HepG2 (cell line): ENCODE measurements around the gene PMFBP1. TPM values are rescaled to one million over a fixed set of nuclear protein-coding genes. Genes with fewer than 3 reads are reported as not detected.

Experiments
- FOXA3 ChIP-seq: IDR thresholded peaks from 2 replicates; pipeline ENCODE4 v1.6.1; 2016; ENCODE audit warnings: missing genetic modification reagents, missing compliant biosample characterization
- JUND ChIP-seq: sonication (generic); formaldehyde crosslinking; IDR thresholded peaks from 2 replicates; pipeline ENCODE4 v1.8.0; 2022; ENCODE audit warnings: mild to moderate bottlenecking, missing genetic modification reagents
- MBD4 ChIP-seq: IDR thresholded peaks from 2 replicates; pipeline ENCODE4 v1.6.1; 2012; ENCODE audit warnings: low read length, inconsistent platforms, borderline replicate concordance
- STAG1 ChIP-seq: sonication (generic); formaldehyde crosslinking; IDR thresholded peaks from 2 replicates; pipeline ENCODE4 v1.4.0; 2020; ENCODE audit warnings: missing genetic modification reagents
- TBP ChIP-seq: sonication (generic); formaldehyde crosslinking; IDR thresholded peaks from 2 replicates; pipeline ENCODE4 v1.5.0; 2020; ENCODE audit warnings: missing genetic modification reagents
- ZNF224 ChIP-seq: sonication (generic); formaldehyde crosslinking; IDR thresholded peaks from 2 replicates; pipeline ENCODE4 v1.5.0; 2020; ENCODE audit warnings: mild to moderate bottlenecking, missing genetic modification reagents
- ZNF235 ChIP-seq: sonication (generic); formaldehyde crosslinking; IDR thresholded peaks from 2 replicates; pipeline ENCODE4 v1.8.1; 2023; ENCODE audit warnings: mild to moderate bottlenecking, missing genetic modification reagents, borderline replicate concordance
- ZNF747 ChIP-seq: sonication (generic); formaldehyde crosslinking; IDR thresholded peaks from 2 replicates; pipeline ENCODE4 v1.8.1; 2023; ENCODE audit warnings: missing genetic modification reagents, mild to moderate bottlenecking, borderline replicate concordance
- ZNF775 ChIP-seq: sonication (generic); formaldehyde crosslinking; IDR thresholded peaks from 2 replicates; pipeline ENCODE4 v1.4.0; 2020; ENCODE audit warnings: missing genetic modification reagents, mild to moderate bottlenecking, moderate library complexity, borderline replicate concordance
- polyA plus RNA-seq, 8 experiments: library from polyadenylated mRNA; depleted of rRNA in 3 of 8; stranded (reverse) in 7 of 8; unstranded in 1 of 8; fragments of >200 nt; fragmentation: Illumina TruSeq in 4 of 8; extraction: Trizol in 4 of 8; gene quantifications; 2 replicates each; pipeline versions ENCODE4 v1.2.1 to v1.2.3, GENCODE V29; 2011 to 2016; ENCODE audit warnings: low read depth in 4 of 8, missing spikeins in 1 of 8, mixed read lengths in 1 of 8; ENCODE audit not compliant: insufficient read depth in 1 of 8
- total RNA-seq, 5 experiments: library from RNA; depleted of rRNA; stranded (reverse); fragments of >200 nt; fragmentation: Illumina TruSeq; extraction: Trizol; gene quantifications; 2 replicates each; pipeline ENCODE4 v1.2.3, GENCODE V29; 2016; ENCODE audit warnings: low read depth in 1 of 5
- TF ChIP-seq, protein P1 (sequence below), 2 experiments: sonication (generic) in 1 of 2; formaldehyde crosslinking in 1 of 2; IDR thresholded peaks; 2 replicates each; pipeline versions ENCODE4 v1.6.1 to v1.9.0; 2014 to 2022; ENCODE audit warnings: antibody characterized with exemption in 1 of 2, borderline replicate concordance in 1 of 2, inconsistent platforms in 1 of 2, low read depth in 1 of 2, missing genetic modification reagents in 1 of 2
- TF ChIP-seq, protein P2 (sequence below): sonication (generic); formaldehyde crosslinking; IDR thresholded peaks from 2 replicates; pipeline ENCODE4 v1.8.0; 2023; ENCODE audit warnings: mild to moderate bottlenecking, missing genetic modification reagents
- TF ChIP-seq, protein P3 (sequence below): sonication (generic); formaldehyde crosslinking; IDR thresholded peaks from 2 replicates; pipeline ENCODE4 v1.9.0; 2021; ENCODE audit warnings: missing genetic modification reagents, borderline replicate concordance
- TF ChIP-seq, protein P4 (sequence below): sonication (generic); formaldehyde crosslinking; IDR thresholded peaks from 2 replicates; pipeline ENCODE4 v1.5.1; 2020; ENCODE audit warnings: missing genetic modification reagents, mild to moderate bottlenecking, borderline replicate concordance

The PMFBP1 gene
- total and polyA plus RNA-seq, 2 of the 13 experiments (the other 11 are each of a cell fraction or from before 2014, with no cell fraction given), result 1.9 to 3.8 TPM

DNA sequence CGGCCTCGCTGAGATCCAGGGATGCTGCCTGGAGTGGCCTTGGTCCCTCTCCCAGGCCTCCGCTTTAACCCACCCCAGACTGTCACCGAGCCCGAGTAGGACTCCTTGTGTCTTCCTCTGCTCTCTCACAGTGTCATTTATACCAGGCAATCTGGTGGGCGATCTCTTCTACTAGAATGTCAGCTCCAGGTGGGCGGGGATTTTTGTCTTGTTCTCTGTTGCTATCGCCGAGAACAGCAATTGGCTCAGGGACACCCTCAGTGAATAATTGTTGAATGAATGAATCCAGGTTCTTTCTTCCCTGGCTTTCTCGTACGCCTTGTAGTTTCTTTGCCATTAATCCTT is 77.7 kb downstream of the PMFBP1 start (continued):
- TF ChIP-seq, protein P1, sequence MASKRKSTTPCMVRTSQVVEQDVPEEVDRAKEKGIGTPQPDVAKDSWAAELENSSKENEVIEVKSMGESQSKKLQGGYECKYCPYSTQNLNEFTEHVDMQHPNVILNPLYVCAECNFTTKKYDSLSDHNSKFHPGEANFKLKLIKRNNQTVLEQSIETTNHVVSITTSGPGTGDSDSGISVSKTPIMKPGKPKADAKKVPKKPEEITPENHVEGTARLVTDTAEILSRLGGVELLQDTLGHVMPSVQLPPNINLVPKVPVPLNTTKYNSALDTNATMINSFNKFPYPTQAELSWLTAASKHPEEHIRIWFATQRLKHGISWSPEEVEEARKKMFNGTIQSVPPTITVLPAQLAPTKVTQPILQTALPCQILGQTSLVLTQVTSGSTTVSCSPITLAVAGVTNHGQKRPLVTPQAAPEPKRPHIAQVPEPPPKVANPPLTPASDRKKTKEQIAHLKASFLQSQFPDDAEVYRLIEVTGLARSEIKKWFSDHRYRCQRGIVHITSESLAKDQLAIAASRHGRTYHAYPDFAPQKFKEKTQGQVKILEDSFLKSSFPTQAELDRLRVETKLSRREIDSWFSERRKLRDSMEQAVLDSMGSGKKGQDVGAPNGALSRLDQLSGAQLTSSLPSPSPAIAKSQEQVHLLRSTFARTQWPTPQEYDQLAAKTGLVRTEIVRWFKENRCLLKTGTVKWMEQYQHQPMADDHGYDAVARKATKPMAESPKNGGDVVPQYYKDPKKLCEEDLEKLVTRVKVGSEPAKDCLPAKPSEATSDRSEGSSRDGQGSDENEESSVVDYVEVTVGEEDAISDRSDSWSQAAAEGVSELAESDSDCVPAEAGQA (IDR thresholded peaks at IDR 0.05; ENCODE audit: low read depth), result no peak
- TF ChIP-seq, protein P1 (CRISPR knock-in tag; IDR thresholded peaks at IDR 0.05; ENCODE audit: borderline replicate concordance), result no peak
- TF ChIP-seq MBD4 (no peak), FOXA3 (CRISPR knock-in tag) (no peak), ZNF235 (CRISPR knock-in tag) (no peak), STAG1 (CRISPR knock-in tag) (no peak), ZNF775 (CRISPR knock-in tag) (no peak), TBP (no peak), ZNF747 (no peak), ZNF224 (CRISPR knock-in tag) (no peak), JUND (CRISPR knock-in tag) (no peak)
- TF ChIP-seq, protein P2, sequence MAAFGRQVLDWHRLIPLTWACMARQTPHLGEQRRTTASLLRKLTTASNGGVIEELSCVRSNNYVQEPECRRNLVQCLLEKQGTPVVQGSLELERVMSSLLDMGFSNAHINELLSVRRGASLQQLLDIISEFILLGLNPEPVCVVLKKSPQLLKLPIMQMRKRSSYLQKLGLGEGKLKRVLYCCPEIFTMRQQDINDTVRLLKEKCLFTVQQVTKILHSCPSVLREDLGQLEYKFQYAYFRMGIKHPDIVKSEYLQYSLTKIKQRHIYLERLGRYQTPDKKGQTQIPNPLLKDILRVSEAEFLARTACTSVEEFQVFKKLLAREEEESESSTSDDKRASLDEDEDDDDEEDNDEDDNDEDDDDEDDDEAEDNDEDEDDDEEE (CRISPR knock-in tag), result 0 out of 2 replicates have a peak, but pooled peaks have one; percentile 4
- TF ChIP-seq, protein P3, sequence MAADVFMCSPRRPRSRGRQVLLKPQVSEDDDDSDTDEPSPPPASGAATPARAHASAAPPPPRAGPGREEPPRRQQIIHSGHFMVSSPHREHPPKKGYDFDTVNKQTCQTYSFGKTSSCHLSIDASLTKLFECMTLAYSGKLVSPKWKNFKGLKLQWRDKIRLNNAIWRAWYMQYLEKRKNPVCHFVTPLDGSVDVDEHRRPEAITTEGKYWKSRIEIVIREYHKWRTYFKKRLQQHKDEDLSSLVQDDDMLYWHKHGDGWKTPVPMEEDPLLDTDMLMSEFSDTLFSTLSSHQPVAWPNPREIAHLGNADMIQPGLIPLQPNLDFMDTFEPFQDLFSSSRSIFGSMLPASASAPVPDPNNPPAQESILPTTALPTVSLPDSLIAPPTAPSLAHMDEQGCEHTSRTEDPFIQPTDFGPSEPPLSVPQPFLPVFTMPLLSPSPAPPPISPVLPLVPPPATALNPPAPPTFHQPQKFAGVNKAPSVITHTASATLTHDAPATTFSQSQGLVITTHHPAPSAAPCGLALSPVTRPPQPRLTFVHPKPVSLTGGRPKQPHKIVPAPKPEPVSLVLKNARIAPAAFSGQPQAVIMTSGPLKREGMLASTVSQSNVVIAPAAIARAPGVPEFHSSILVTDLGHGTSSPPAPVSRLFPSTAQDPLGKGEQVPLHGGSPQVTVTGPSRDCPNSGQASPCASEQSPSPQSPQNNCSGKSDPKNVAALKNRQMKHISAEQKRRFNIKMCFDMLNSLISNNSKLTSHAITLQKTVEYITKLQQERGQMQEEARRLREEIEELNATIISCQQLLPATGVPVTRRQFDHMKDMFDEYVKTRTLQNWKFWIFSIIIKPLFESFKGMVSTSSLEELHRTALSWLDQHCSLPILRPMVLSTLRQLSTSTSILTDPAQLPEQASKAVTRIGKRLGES (CRISPR knock-in tag), result no peak
- TF ChIP-seq, protein P4, sequence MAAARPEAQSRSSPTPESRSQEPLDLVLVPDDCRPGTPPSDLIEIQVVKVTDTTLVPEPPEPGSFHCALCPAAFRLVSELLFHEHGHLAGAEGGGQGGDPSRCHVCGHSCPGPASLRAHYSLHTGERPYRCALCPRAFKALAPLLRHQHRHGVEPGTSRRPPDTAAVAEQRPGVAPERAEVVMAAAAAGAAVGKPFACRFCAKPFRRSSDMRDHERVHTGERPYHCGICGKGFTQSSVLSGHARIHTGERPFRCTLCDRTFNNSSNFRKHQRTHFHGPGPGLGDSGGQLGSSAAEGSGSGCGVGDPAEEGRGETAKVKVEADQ (CRISPR knock-in tag), result no peak
